PFSK-1 (cell line): ENCODE data around the gene KRTCAP3.

Experiments used
- FOXP2 ChIP-seq: optimal IDR thresholded peaks from 2 replicates; pipeline ENCODE3; 2011; ENCODE audit warnings: borderline replicate concordance, control low read depth, inconsistent platforms; ENCODE audit not compliant: insufficient read depth; ENCODE audit errors: extremely low read length, extremely low read depth
- POLR2AphosphoS5 ChIP-seq: IDR thresholded peaks from 2 replicates; pipeline ENCODE4 v1.6.1; 2012; ENCODE audit warnings: low read depth, mild to moderate bottlenecking, control low read depth, low read length, moderate library complexity
- REST ChIP-seq, 2 experiments: IDR thresholded peaks; 2 replicates each; pipeline versions ENCODE4 v1.6.1 to v1.8.0; 2011 to 2012; ENCODE audit warnings: low read depth in 2 of 2, low read length in 2 of 2, control low read depth in 1 of 2, inconsistent platforms in 1 of 2, mild to moderate bottlenecking in 1 of 2, moderate library complexity in 1 of 2; ENCODE audit not compliant: insufficient read depth in 1 of 2
- SIN3A ChIP-seq: IDR thresholded peaks from 2 replicates; pipeline ENCODE4 v1.6.1; 2012; ENCODE audit warnings: mild to moderate bottlenecking, low read length, moderate library complexity, borderline replicate concordance; ENCODE audit not compliant: insufficient read depth
- TAF1 ChIP-seq: IDR thresholded peaks from 2 replicates; pipeline ENCODE4 v1.6.1; 2012; ENCODE audit warnings: low read length, control low read depth, borderline replicate concordance; ENCODE audit not compliant: insufficient read depth

The KRTCAP3 gene

GRCh38 chr2:27407798-27408491, 34.2 kb upstream of the KRTCAP3 start:
- TF ChIP-seq POLR2AphosphoS5 (peak; percentile 46), SIN3A (no peak)

DNA sequence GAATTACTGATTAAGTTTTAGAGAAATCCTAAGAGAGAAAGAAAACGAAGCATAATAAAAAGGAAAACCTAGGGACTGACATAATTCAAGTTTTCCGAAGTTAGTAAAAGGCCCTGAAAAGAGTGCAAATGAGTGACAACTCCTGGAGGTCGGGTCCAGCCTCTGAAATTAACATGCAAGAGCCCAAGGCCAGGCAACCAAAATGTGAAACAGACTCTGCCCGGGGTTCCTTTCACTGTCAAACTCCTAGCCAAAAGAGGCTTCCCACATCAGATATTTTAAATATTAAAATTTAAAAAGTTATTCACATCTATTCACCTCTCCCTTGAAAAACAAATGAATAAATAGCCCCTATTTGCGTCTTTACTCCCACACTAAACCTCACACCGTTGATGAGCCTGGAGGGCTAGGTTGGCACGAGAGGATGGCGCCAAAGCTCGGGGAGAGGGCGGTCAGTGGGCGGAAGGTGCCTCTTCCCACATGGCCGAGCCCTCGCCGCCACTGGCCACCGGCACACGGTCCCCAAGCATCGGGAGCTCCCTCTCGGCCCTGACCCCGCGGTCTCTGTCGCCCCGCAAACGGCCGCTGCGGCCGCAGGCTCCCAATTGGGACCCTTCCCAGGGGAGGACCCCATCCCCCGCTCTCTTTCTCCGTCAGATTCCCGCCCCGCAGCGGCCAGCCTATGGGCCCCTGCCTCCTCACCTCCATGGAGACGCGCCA, 33.4 kb upstream of the KRTCAP3 start:
- TF ChIP-seq TAF1 (0 out of 2 replicates have a peak, but pooled peaks have one; percentile 33), FOXP2 (no peak), SIN3A (no peak)

DNA sequence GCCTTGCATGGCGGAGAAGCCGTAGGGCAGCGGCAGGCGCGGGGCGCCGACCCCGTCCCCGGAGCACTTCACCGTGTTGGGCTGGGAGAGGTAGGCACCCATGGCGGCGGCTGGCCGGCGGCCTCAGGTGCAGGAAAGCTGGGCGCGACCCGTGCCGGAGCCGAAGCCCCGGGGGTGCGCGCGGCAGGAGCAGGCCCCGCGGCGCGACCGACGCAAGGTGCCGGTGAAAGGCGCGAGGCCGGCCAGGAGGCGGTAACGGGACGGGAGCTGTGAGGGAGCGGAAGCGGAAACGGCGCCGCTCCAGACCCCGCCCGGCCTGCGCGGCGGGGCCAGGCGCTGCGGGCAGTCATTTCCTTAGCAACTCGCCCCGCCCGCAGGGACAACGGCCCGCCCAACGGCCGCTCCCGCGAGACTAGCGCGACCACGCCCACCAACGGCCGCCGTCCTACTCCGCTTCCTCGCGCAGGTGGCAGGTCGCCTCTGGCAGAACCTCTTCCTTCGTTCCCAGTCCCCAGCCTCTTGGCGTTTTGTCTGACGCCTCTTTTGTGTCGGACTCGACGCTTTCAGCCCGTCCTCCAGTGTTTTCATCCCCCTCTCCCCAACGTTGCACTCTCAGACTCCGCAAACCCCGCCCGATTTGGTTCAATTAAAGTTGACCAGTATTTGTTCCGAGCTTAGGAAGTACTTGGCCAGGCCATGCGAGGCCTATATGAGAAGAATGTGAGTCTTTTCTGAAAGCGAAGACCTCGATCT, 32.7 kb upstream of the KRTCAP3 start, which contains the start of gene PPM1G:
PPM1G (minus strand) TSS at position 271 of the 753 bp plus-strand sequence; CDS start at position 102, 169 bp downstream.
- peak; percentile 94 for TF ChIP-seq POLR2AphosphoS5
- TF ChIP-seq SIN3A: peak; percentile 78; the same call in 1 of the 2 replicates
- peak in 1 of 2 experiments; percentile 23; a peak in 1 of 4 replicates for TF ChIP-seq REST (IDR thresholded peaks at IDR 0.05; ENCODE audit: insufficient read depth in 1 of 2, low read depth in 2 of 2, low read length in 2 of 2)
- TF ChIP-seq FOXP2: peak; percentile 50
- peak; percentile 94; the same call in 1 of the 2 replicates for TF ChIP-seq TAF1

DNA sequence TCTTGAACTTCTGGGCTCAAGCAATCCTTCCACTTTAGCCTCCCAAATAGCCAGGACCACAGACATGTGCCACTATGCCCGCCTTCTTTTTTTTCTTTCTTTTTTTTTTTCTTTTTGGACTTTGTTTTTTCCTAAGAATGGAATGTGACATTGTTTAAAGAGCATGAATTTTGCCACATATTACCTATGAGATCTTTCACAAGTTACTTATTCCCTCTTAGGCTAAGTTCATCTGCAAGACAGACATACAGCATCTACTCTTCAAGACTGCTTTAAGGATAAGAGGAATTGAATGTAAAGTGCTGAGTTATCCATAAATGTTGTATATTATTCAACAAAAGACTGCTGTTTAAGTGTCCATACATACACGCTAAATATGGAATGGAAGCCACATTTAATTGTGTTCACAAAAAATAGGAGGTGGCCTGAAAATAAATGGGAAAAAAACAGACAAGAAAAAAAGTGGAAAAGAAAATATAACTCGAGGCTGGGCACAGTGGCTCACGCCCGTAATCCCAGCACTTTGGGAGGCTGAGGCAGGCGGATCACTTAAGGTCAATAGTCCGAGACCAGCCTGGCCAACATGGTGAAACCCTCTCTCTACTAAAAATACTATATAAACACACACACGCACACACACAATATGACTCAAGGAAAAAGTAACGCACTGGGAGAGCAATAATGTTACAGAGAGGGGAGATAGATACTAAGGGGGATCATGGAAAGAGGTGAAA, 29.6 kb upstream of the KRTCAP3 start:
- TF ChIP-seq FOXP2 (no peak), REST (IDR thresholded peaks at IDR 0.05; ENCODE audit: insufficient read depth in 1 of 2, low read depth in 2 of 2, low read length in 2 of 2) (no peak), SIN3A (no peak), TAF1 (no peak), POLR2AphosphoS5 (no peak)

DNA sequence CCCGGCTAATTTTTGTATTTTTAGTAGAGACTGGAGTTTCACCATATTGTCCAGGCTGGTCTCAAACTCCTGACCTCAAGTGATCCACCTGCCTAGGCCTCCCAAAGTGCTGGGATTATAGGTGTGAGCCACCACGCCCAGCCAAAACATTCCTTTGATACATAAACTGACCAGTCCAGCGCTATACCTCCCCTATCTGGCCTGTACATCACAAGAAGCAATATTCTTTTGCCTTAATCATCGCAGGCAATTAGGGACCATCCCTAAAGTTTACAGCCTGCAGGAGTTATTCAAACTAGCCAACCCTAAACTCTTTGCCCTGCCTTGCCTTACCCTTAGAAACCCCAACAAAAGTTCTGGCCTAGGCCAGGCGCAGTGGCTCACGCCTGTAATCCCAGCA, 26.0 kb upstream of the KRTCAP3 start:
- TF ChIP-seq FOXP2 (no peak), TAF1 (no peak), REST (IDR thresholded peaks at IDR 0.05; ENCODE audit: insufficient read depth in 1 of 2, low read depth in 2 of 2, low read length in 2 of 2) (no peak), POLR2AphosphoS5 (no peak), SIN3A (no peak)
